Measurements from ENCODE around the gene HYAL1. TPM values are rescaled to one million over a fixed set of nuclear protein-coding genes. Genes with fewer than 3 reads are reported as not detected.

The HYAL1 gene
- total RNA-seq, 1 donor from 2014 or later: 78.8 TPM

GRCh38 chr3:50298836-50299637 lies 4.3 kb downstream of the HYAL1 start, which contains the start of the genes HYAL3 and NAA80:
HYAL3 (minus strand) TSS chr3:50299405; CDS start chr3:50295602, 3,803 bp downstream.
NAA80 (minus strand) TSS chr3:50299405; CDS start chr3:50297463, 1,942 bp downstream.
- peak; percentile 89 for ATAC-seq
- intact Hi-C loops (cut with DNase I): no loop called here
- TF ChIP-seq CTCF (IDR thresholded peaks at IDR 0.05): peak; percentile 47
- Histone ChIP-seq H3K4me3 (peak within 1 kb of the TSS; percentile 65), H3K27ac (peak within 1 kb of the TSS; percentile 87), H3K27me3 (no peaks in the 10 kb centered on the region), H3K4me1 (peaks cover 33% of the 10 kb centered on the region), H3K9me3 (no peaks in the 10 kb centered on the region), H3K36me3 (no peaks in the 10 kb centered on the region)
- peak; percentile 99 for DNase-seq

DNA sequence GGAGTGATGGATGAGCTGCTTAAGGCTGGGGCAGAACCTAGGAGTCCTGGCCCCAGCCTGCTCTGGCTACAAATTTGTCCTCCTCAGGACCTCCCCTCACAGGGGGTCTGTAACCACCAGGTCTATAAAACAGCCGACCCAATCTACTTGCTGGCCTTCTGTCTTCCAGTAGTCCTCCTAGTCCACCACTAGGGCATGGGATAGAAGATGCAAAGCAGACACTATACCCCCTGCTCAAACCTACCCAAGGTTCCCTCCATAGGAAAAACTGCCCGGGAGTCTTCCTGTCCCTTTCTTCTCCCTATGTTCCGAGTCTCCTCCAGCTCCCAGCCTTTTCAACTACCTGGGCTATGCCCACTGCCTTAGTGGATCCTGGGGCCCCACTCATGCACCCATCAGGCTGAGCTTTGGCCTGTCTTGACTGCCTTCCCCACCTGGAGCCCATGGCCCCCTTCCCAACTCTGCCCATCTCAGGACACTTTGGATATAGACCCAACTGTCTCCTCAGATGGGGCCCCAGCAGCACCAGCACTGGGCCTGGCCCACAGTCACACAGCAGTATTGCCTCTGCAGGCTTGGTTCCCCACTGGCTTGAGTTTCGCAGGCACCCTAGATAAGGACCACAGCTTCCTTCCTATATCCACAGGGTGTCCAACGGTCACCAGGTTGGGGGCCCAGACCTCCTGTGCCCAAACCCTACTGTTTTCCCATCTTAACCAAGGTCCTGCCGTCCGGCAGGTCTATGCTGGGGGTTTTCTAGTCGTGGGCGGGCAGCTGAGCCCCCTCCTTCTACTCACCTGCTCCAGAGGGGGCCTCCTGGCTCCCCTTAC lies 5.3 kb downstream of the HYAL1 start:
- intact Hi-C loops (cut with DNase I): no loop called here
- H3K36me3 ChIP-seq: no peaks in the 10 kb centered on the region
- ATAC-seq (no peak), DNase-seq (no peak)
- TF ChIP-seq CTCF (IDR thresholded peaks at IDR 0.05): peak; percentile 11
- H3K27me3 ChIP-seq: no peaks in the 10 kb centered on the region
- peak overlapping the region; percentile 87 for H3K27ac ChIP-seq
- H3K9me3 ChIP-seq: no peaks in the 10 kb centered on the region
- H3K4me1 ChIP-seq: peaks cover 26% of the 10 kb centered on the region
- peak overlapping the region; percentile 65 for H3K4me3 ChIP-seq

DNA sequence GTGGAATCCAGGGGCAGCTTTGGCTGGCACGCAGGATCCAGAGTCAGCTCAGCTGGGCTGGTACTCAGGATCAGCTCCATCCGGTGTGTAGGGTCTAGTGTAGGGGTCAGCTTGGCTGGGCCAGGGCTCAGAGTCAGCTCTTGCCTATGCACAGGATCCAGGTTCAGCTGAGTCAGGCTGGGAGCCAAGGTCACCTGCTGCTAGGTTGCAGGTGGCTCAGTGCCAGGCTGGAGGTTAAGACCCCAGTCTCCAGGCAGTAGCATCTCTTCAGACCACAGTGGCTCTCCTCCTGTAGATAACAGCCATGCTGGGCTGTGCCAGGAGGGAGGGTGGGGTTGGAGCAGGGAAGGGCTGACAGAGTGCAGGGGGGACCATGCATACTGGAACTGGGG lies 6.0 kb downstream of the HYAL1 start:
- Histone ChIP-seq H3K9me3 (no peaks in the 10 kb centered on the region), H3K27ac (no peak overlapping the region), H3K36me3 (no peaks in the 10 kb centered on the region), H3K4me3 (no peak overlapping the region), H3K27me3 (no peaks in the 10 kb centered on the region), H3K4me1 (peaks cover 31% of the 10 kb centered on the region)
- intact Hi-C loops (cut with DNase I): no loop called here
- TF ChIP-seq CTCF (IDR thresholded peaks at IDR 0.05): no peak
- no peak for DNase-seq
- no peak for ATAC-seq

- ATAC-seq: no peak
- Histone ChIP-seq H3K27ac (no peak overlapping the region), H3K4me3 (no peak overlapping the region), H3K27me3 (no peaks in the 10 kb centered on the region), H3K36me3 (no peaks in the 10 kb centered on the region), H3K4me1 (peaks cover 31% of the 10 kb centered on the region), H3K9me3 (no peaks in the 10 kb centered on the region)
- intact Hi-C loops (cut with DNase I): no loop called here
- no peak for TF ChIP-seq CTCF (IDR thresholded peaks at IDR 0.05)
- DNase-seq: no peak
Observed at GRCh38 chr3:50296721-50297383, 6.5 kb downstream of the HYAL1 start.

GRCh38 chr3:50295553-50296431 lies 7.6 kb downstream of the HYAL1 start:
- Histone ChIP-seq H3K4me1 (peaks cover 36% of the 10 kb centered on the region), H3K27ac (no peak overlapping the region), H3K4me3 (no peak overlapping the region), H3K9me3 (no peaks in the 10 kb centered on the region), H3K36me3 (no peaks in the 10 kb centered on the region), H3K27me3 (no peaks in the 10 kb centered on the region)
- intact Hi-C loops (cut with DNase I): no loop called here
- no peak for TF ChIP-seq CTCF (IDR thresholded peaks at IDR 0.05)
- ATAC-seq (no peak), DNase-seq (no peak)

All from upper lobe of right lung (tissue), 1 donor.